ENCODE data around the gene HOMER2. TPM values are rescaled to one million over a fixed set of nuclear protein-coding genes. Genes with fewer than 3 reads are reported as not detected.

Gene HOMER2
- total RNA-seq, 1 donor from 2014 or later = 21.0 TPM

- Mint-ChIP-seq H3K27me3 (peaks cover 48% of the 10 kb centered on the region), H3K4me3 (ENCODE audit: low read depth) (no peak overlapping the region), H3K36me3 (ENCODE audit: insufficient read depth) (no peaks in the 10 kb centered on the region), H3K4me1 (ENCODE audit: low read depth) (no peaks in the 10 kb centered on the region), H3K27ac (no peak overlapping the region), H3K9me3 (ENCODE audit: low read depth) (peaks cover 1% of the 10 kb centered on the region)
- no peak for DNase-seq (ENCODE audit: low spot score, unreplicated experiment)
- TF ChIP-seq CTCF (IDR thresholded peaks at IDR 0.05; ENCODE audit: unreplicated experiment) = no peak
These were observed 153.2 kb downstream of the HOMER2 start for GRCh38 chr15:82799183-82799841.

Other genes with a start within 250 kb of the HOMER2 start
- 13.2 and 14.4 TPM in 2 replicates for gene AP3B2, start 242.8 kb downstream of the HOMER2 start, total RNA-seq
- not detected in 2 replicates for gene FSD2, start 146.7 kb downstream of the HOMER2 start, total RNA-seq
- 7.5 and 8.1 TPM in 2 replicates for gene WHAMM, start 143.1 kb downstream of the HOMER2 start, total RNA-seq
- 32.8 and 33.3 TPM in 2 replicates for gene RAMAC, start 33.5 kb upstream of the HOMER2 start, total RNA-seq
- 21.9 and 25.4 TPM in 2 replicates for gene C15orf40, start 58.9 kb upstream of the HOMER2 start, total RNA-seq
- 38.7 and 39.0 TPM in 2 replicates for gene BTBD1, start 114.5 kb upstream of the HOMER2 start, total RNA-seq
- gene TM6SF1, start 154.9 kb upstream of the HOMER2 start, total RNA-seq = 0.27 TPM in 1 of 2 replicates, not detected in the other